Measurements from ENCODE around the gene LTB4R2.

DNA sequence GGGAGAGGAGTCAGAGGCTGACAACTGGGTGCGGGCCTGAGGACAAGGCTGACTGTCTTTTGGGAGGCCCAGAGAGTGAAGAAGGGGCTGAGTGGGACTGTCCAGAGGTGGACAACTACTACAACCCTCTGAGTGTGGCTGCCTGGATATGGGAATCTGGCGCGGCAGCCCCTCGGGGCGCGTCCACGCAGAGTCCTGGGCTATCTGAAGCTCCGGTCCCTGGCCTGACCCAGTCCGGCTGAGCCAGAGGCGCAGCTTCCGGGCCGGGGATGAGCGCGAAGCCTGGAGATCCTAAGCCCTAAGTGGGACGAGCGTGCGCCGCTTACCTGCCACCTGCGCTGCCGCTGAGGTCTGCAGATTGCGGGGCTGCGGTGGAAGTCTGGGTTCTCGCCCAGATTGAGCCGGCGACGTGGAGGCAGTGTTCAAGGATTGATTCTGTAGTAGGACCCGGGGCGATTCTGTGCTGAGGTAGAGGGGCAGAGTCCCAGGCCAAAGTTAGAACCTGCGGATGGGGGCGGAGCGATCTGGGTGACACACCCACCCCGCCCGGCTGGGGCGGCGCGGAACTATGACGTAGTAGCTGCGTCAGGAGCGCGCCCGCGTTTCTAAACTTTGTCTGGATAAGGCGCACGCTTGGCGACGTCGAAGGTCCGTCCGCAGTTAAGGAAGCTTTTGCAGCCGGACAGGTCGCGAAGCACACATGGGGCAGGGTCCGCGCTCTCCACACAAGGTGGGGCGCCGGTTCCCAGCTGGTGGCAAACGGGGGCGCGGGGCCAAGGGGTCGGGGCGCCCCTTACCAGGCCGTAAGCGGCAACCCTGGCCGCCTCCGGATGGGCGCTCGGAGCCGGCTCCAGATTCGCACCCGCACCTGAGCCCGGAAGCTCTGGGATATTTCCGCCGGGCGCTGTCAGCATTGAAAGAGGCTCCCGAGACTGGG lies 10.4 kb upstream of the LTB4R2 start, which contains the start of the genes DHRS1 and NOP9:
- no peak for TF ChIP-seq EZH2 (IDR thresholded peaks at IDR 0.05; ENCODE audit: borderline replicate concordance, low read length)
- TF ChIP-seq, protein P1, sequence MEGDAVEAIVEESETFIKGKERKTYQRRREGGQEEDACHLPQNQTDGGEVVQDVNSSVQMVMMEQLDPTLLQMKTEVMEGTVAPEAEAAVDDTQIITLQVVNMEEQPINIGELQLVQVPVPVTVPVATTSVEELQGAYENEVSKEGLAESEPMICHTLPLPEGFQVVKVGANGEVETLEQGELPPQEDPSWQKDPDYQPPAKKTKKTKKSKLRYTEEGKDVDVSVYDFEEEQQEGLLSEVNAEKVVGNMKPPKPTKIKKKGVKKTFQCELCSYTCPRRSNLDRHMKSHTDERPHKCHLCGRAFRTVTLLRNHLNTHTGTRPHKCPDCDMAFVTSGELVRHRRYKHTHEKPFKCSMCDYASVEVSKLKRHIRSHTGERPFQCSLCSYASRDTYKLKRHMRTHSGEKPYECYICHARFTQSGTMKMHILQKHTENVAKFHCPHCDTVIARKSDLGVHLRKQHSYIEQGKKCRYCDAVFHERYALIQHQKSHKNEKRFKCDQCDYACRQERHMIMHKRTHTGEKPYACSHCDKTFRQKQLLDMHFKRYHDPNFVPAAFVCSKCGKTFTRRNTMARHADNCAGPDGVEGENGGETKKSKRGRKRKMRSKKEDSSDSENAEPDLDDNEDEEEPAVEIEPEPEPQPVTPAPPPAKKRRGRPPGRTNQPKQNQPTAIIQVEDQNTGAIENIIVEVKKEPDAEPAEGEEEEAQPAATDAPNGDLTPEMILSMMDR (IDR thresholded peaks at IDR 0.05; ENCODE audit: low read length) = no peak

Measured in OCI-LY1 (cell line).